NCI-H146 (cell line): ENCODE results near the gene RAB21.
"Not testable (repeated sequence)": the region's sequence is repeated elsewhere in the genome, so short reads cannot be mapped to it uniquely, and the experiment has no call there.

Experiments
- DNase-seq: peaks from one replicate; lab custom pipeline; 2025; lab: John Stamatoyannopoulos, UW

The RAB21 gene

DNA sequence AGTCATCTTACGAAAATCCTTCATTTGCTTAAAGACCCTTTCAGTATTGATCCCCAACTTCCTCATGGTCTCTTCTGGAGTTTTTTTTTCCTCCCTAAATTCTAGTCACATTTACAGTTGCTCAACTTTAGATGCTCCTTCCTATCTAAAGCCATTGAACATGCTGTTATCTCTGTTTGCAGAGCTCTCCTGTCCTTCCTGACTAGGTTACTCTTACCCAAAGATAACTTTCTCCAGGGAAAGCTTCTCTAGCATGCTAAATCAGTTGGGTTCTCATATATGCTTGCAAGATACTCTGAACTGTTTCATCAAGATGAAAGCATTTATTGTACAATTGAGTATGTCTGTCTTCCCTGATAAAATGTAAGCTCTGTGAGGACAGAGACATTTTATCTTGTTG, 1.8 kb upstream of the RAB21 start:
- no peak for DNase-seq

DNA sequence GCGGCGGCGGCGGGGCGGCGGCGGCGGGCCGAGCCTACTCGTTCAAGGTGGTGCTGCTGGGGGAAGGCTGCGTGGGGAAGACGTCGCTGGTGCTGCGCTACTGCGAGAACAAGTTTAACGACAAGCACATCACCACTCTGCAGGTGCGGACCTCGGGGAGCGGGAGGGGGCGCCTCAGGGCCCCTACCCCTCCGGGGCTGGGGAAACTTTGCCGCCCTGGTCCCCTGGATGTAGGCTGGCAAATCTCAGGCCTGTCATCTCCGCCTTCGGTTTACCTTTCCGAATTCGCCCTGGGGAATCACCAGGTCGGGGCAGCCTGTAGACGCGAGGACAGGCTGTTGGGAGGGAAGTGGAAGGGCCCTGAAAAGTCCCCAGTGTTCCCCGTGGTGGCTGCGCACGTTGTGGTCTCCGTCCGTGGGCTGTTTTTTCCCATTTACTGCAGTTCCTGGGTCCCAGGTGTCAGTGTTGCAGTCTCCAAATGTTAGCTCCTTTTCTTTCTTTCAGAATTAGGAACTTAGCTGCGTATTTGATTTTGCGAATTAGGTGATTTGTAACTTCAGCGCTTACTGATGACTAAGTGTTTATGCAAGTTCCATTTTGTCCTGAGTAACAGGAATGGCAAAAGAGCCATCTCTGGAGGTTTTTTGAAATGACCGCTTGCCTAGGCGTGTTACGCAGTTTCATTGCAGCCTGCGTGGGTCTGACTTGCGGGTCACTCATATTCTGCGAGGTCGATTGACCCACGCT, 656 bp downstream of the RAB21 start:
- no peak for DNase-seq

DNA sequence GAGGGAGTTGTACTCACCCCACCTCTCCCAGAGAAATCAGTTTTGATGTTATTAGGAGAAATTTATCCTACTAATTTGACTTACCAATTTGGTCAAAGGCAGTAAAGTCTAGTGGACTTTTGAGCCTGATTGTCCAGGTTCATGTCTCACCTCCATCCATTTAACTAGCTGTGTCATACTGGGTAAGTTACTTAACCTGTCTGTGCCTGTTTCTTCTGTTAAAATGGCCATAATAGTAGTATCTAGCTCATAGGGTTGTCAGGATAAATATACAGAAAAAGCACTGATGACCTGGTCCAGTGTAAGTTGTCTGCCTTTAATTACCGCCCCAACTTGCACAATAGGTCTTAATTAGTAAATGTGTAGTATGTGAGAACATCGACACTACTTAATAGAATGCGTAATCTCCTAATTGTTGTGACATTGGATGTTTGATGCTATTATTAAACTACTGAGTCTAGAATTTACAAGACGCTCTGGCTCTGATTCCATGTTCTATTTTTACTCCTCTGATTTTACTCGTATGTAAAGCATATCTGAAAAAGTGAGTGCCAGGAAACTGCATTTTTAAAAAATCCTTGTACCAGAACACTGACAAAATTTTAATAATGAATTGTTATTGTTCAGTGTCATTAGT, 1.5 kb downstream of the RAB21 start:
- no peak for DNase-seq

DNA sequence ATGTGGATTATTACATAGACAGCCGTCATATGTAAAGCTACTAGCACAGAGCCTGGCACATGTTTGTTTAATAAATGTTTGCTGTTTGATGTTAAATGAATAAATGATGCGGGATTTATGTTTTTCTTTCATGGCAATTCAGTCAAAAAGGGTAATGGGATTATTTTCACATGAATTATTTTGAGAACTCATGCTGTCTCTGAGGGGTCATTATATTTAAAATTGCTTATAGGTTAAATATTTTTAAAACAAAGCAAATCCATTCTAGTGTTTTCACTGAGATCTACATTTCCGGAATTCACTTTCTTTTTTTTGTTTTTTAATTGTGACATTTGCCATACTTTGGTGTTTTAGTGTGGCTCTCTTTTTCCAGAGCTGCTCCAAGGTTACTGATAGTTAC, 5.3 kb downstream of the RAB21 start:
- no peak for DNase-seq

DNA sequence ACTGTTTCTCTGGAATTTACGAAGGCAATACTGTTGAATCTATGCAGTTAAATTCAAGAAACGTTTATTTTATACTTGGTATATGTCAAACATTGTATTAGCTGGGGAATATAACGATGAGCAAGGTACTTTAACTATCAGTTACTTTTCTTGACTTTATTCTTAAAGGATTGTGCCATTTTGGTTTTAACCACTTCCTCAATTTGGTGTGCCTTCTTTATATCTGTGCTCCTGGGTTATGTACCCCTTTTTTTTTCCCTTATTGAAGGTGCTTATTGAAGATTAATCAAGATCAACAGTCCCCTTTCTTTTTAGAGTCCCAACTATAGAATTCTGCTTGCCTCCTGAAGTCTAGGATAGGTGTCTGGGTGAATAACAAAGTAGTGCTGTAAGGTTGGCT, 5.8 kb downstream of the RAB21 start:
- no peak for DNase-seq

DNA sequence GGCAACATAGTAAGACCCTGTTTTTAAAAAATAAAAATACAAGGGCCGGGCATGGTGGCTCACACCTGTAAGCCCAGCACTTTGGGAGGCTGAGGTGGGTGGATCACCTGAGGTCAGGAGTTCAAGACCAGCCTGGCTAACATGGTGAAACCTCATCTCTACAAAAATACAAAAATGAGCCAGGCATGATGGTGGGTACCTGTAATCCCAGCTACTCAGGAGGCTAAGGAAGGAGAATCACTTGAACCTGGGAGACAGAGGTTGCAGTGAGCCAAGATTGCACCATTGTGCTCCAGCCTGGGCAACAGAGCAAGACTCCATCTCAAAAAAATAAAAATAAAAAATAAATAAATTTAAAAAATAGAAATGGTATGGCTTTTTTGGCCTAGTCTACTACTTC, 6.7 kb downstream of the RAB21 start:
- DNase-seq = not testable (repeated sequence)

DNA sequence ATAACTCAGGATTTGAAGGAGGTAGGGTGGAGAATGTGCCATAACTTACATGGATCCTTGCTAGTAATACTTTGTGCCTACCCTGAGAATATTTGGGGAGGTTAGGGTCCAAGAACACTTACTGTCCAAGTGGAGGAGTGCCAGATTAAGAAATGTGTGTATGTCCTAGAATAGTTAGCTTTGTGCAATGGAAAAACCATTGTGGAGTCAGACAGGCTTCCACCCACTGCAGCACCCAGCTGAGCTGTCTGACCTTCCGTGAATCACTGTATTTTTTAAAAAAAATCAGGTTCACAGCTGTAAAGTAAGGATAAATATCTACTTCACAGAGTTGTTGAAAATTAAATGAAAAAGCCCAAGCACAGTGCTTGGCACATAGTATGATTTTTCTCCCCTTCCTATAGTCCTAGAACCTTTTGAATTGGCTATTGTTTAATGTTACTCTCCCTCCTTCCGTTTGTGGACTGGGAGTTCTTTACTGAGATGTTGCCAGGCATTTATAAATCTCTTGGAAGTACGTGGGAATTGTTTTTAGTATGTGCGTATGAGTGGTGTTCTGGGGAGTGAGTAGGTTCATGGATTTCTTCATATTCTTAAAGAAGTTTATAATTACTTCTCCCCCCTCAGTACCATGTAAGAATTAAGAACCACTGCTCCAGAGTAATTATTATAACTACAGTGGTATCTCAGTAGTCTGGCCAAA, 9.2 kb downstream of the RAB21 start:
- no peak for DNase-seq

DNA sequence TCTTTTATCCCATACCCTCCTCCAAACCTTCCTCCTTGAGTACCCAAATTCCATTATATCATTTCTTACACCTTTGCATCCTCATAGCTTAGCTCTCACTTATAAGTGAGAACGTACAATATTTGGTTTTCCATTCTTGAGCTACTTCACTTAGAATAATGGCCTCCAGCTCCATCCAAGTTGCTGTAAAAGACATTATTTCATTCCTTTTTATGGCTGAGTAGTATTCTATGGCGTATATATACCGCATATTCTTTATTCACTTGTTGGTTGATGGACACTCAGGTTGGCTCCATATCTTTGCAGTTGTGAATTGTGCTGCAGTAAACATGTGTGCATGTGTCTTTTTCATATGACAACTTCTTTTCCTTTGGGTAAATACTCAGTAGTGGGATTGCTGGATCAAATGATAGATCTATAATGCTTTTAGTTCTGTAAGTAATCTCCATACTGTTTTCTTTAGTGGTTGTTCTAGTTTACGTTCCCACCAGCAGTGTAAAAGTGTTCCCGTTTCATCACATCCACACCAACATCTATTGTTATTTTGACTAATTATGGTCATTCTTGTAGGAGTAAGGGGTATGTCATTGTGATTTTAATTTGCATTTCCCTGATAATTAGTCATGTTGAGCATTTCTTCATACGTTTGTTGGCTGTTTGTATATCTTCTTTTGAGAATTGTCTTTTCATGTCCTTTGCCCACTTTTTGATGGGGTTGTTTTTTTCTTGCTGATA, 10.1 kb downstream of the RAB21 start:
- DNase-seq = no peak

DNA sequence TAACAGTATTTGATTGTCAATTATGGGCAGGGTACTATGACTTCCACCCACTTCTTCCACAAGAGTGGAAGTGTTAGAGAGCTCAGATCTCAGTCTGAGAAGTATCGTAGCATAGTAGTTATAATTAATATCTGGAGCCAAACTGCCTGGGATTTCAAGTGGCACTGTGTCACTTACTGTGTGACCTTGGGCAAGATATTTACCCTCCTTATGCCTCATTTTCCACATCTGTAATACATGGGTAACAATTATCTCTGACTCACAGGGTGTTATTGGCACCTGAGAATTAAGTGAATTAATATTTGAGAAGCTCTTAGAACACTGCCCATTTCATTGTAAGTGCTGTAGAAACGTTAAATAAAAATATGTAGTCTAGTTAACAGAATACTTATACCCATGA, 11.5 kb downstream of the RAB21 start:
- no peak for DNase-seq

DNA sequence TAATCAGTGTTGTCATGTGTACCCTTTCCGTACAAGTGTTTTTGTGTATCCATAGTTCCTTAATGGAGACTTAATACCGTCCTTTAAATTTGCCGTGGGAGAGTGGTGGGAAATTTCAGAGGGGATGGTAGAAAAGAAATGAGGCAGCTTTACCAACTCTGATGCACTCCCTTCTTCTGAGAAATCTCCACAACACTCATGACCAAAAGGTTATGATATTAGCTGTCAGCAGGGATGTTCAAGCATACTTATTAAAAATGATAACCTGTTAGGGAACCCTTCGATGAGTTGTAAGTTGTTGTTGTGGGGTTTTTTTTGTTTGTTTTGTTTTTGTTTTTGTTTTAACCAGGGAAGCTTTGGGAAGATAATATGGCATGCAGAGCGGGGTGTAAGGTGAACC, 12.5 kb downstream of the RAB21 start:
- DNase-seq = no peak

DNA sequence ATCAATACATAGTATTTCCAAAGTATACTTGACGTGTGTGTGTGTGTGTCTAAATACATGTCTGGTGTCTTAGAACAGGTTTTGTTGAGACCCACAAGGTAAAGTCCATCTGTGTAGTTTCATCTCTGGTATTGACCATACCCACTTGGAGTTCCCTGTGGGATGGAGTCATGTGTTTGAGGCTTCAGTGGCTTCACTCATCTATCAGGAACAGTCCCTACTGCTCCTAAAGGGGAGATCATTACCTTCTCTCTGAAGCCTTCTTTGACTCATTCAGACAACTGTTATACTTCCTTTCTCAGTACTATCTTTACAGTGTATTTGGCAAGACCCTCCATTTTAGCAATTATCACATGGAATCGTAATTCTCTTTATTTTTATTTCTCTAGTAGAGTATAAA, 14.2 kb downstream of the RAB21 start:
- no peak for DNase-seq

DNA sequence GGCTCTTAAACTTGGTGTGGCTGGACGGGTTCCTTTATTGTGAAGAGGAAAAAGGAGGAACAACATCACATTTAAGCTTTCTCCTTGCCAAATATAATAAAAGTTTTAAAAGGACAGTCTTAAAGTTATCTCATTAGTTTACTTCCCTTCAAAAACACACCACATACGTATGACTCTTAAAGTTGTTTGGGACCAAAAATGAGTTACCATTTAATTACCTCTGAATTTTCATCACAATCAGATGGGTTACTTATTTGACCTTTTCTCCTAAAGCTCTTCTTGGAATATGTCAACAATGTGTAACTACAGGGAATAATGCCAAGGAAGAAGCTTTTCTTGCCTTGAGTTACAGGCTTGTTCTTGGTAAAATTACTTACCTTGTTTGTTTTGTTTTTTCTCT, 16.4 kb downstream of the RAB21 start:
- DNase-seq = no peak

DNA sequence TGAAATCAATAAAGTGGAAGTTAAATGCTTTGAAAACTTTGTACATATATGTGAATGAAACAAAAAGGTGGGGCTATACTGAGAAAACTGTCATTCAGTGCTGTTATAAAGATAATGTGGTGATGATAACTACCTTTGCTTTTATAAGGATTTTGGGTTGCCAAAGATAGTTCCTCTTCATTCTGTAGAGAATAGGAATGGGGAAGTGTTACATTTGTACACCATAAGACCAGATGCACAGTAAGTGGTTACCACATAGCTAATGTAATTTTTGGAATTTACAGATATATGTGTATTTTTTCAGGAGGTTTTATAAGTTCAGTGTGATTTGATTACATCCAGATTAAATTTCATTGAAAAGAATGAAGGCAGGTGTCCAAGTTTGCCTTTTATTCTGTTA, 18.1 kb downstream of the RAB21 start:
- DNase-seq = no peak

DNA sequence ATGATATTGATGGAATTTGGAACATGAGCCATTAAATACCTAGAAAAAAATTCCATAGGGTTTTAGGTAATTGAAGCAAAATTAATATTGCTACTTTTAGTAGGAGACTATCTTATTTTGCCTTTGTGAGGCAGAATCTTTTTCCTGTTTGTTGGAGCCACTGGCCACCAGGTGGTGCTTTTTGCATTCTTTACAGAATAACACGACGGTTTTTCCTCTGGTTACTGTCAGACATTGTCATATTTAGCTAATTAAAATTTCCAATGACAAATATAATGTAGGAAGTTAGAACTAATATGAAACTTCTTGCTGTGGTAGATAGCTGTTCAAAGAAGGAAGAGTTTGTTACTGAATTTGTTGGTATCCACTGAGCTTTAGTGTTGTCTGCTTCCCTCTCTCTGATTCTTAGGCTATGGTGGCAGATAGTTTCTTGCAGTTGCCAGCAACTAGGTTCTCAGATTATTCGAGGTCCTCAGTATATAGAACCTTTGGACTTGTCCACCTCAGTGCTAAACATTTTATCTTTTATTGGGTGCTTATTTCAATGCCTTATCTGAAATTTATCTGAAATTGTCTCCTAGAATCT, 25.7 kb downstream of the RAB21 start:
- DNase-seq = peak; percentile 45

DNA sequence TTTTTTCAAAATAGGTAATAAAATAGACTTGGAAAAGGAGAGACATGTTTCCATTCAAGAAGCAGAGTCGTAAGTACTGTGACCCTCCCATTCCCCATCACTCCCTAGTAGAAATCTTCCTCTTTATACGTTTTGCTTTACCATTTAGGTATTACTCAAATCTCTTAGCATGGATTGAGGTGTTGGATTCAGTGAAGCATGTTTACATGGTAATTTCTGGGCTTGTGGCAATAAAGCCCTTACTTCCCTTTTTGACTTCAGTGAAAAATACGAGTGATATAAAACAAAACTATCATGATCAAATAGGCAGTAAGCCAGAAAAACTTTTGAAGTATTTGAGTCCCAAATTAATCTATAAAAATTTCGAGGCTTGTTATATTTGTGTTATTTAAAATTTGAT, 27.4 kb downstream of the RAB21 start:
- no peak for DNase-seq

DNA sequence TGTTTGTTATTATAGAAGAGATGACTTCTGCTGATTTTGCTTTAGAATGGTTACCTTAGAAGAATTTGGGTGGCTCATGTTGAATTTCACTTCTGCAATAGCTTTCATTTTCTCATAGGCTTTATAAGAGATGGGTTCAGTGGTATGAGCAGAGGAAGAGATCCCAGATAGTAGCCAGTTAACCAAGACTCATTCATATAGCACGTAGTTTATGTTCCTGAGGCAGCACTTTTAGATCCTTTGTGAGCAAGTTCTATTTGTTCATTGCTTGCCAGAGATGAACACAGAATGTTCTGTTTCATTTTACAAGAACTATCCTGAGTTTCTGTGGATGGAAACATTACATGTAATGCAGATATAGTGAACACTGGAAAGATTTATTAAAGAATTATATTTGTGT, 32.2 kb downstream of the RAB21 start:
- DNase-seq = no peak

DNA sequence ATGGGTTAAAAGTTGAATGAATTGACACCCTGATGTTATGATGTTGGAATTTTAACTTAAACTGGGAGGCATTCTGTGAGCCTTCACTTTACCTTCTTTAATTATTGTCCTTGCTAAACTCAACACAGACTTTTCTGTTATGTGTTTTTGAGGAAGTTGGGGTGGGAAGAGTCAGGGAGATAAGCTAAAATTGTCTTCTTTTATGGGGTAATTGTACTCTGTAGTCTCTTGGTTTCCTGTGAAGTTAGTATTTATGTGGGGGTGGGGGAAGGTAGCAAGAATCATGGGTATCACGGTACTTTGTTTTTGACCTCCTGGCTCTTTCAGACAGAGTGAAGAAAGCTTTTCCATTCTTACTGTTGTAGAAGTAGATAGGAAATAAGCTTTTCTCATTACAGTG, 32.9 kb downstream of the RAB21 start:
- no peak for DNase-seq

DNA sequence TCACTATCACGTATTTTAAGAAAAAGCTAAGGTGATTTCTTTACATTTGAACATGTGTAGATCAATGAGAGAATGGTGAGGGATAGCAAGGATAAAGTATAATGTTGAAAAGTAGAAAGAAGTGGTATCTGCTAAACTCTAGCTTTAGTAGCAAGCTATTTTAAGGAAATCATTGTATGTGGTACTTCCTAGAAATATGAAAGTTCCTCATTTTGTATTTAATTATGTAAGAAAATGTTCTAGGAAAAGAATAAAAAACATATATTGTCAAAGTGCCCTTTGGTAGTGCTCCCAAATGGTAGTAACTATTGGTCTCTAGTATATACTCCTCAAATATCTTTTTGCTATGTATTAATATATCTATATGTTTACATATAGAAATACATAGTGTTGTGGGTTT, 35.7 kb downstream of the RAB21 start:
- no peak for DNase-seq

DNA sequence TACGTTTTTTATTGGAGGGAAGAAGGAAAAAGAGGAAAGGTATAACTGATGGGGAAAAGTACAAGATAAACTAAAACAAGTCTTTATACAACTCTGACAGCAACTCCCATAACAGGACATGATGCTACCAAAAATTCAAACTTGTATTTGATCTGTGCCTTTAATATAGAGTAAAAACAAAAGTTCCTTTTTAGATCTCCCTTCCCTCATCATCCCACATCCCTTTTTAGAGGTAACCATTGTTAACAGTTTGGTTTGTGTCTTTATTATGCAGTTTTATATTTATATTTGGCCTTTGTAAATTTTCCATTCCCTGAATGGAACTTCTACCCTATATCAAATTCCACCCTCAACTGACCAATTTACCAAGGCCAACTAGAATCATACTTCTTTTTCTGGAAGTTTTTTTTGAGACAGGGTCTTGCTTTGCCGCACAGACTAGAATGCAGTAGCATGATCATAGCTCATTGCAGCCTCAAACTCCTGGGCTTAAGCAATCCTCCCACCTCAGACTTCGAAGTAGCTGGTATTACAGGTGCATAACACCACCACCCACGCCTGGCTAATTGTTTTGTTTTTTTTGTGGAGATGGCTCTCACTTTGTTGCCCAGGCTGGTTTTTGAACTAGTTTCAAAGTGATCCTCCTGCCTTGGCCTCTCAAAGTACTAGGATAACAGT, 36.9 kb downstream of the RAB21 start:
- DNase-seq = no peak

DNA sequence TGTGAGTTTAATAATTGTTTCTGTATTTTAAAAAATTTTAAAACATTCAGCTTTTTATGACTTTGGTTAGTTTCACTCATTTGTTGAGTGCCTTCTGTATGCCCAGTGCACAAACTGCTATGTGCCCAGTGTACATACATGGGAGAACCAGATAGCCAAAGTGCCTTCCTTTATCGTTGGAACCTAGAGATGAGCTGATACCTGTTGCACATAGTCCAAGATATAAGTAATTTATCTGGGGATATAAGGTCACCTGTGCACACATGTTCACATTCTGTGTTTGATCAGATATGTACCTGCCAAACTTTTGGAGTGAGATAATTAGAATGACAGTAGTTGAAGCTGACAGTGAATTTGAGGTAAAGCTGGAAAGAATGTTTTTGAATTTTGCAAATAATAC, 37.9 kb downstream of the RAB21 start:
- DNase-seq = no peak

DNA sequence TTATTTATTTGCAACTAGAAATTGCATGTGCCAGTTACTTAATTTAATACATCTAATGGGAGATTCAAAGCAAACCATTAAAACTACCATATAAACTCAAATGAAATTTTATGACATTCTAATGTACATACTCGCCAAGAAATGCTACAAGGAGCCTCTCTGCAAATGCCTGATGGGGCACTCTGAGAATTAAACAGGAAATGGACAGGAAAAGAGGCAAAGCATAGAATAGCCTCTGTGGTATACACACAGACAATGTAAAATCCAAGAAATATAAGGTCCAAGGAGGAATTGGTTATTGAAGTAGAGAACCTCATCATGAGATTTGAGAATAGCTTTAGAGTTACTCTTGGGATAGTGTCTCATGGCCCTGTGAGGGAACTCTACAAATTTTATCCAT, 41.2 kb downstream of the RAB21 start:
- no peak for DNase-seq

DNA sequence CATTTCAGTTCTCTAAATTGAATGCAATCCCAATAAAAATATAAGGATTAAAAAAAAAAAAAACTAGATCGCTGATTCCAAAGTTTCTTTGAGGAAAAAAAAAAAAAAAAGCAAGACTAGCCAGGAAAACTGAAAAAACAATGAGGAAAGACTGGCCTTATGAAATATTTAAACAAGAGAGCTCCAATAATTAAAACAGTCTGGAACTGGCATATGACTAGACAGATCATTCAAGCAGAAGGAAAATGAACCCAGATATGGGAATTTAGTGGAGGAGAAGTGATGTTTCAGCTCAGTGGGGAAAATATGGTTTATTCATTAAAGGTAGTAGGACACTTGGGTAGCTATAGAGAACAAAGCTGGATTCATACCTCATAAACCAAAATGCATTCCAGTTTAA, 42.9 kb downstream of the RAB21 start:
- DNase-seq = no peak
